ENCODE results near the gene LY6G6F.

LY6G6F gene

GRCh38 chr6:31730631-31731086 lies 24.0 kb downstream of the LY6G6F start:
- no peak overlapping the region for H3K9ac ChIP-seq (ENCODE audit: low read length)

DNA sequence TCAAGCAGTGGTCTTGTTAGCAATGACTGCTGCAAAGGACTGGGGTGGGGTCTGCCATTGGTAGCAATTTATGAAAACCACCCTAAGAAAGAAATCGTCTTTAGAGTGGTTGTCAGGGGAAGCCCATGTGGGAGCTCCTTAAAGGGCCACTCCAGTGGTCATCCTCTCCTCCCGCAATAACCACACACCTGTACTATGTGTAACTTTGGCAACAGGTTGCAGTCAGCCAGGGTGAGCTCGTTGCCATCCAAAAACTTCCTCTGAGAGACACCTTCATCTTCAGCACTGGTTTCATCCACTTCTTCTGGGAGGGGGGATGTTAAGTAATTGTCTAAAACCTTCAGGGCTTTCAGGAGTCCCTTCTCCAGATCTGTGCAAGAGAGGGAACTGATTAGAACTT lies 25.4 kb downstream of the LY6G6F start:
- no peak overlapping the region for H3K4me2 ChIP-seq (ENCODE audit: low read depth, low read length, poor library complexity, severe bottlenecking)
- TF ChIP-seq CTCF (IDR thresholded peaks at IDR 0.05; ENCODE audit: insufficient read depth, low read length, poor library complexity, severe bottlenecking): no peak
- peaks cover 32% of the 10 kb centered on the region for H3F3A ChIP-seq (ENCODE audit: insufficient read depth)
- no peak overlapping the region for H3K9ac ChIP-seq (ENCODE audit: low read length)
- peaks cover 18% of the 10 kb centered on the region; the same call in 1 of the 2 replicates for H3K36me3 ChIP-seq (ENCODE audit: low read length)
- H2AFZ ChIP-seq (ENCODE audit: low read depth, low read length, severe bottlenecking): no peak overlapping the region
- peaks cover 31% of the 10 kb centered on the region for H3K79me2 ChIP-seq (ENCODE audit: insufficient read depth, low read length)
- H3K27ac ChIP-seq (ENCODE audit: low read depth, low read length): peak overlapping the region; percentile 2; the same call in 1 of the 2 replicates
- H3K9me3 ChIP-seq (ENCODE audit: insufficient read depth, low read length): no peaks in the 10 kb centered on the region
- H4K20me1 ChIP-seq (ENCODE audit: low read depth, low read length): no peaks in the 10 kb centered on the region
- H3K9me2 ChIP-seq (replicated peaks; ENCODE audit: insufficient read depth, low read length): no peaks in the 10 kb centered on the region
- H3K27me3 ChIP-seq (ENCODE audit: low read length): no peaks in the 10 kb centered on the region
- no peak overlapping the region for H3K4me3 ChIP-seq (ENCODE audit: insufficient read depth, low read length, poor library complexity, severe bottlenecking)

More at GRCh38 chr6:31730631-31731086, 24.0 kb downstream of the LY6G6F start:
- peaks cover 18% of the 10 kb centered on the region; the same call in 1 of the 2 replicates for H3K36me3 ChIP-seq (ENCODE audit: low read length)
- H3K27me3 ChIP-seq (ENCODE audit: low read length): no peaks in the 10 kb centered on the region
- no peaks in the 10 kb centered on the region for H3K9me2 ChIP-seq (replicated peaks; ENCODE audit: insufficient read depth, low read length)
- H3K27ac ChIP-seq (ENCODE audit: low read depth, low read length): peak overlapping the region; percentile 6; the same call in 1 of the 2 replicates
- no peak overlapping the region for H3K4me3 ChIP-seq (ENCODE audit: insufficient read depth, low read length, poor library complexity, severe bottlenecking)
- peaks cover 17% of the 10 kb centered on the region for H3K79me2 ChIP-seq (ENCODE audit: insufficient read depth, low read length)
- no peak overlapping the region for H2AFZ ChIP-seq (ENCODE audit: low read depth, low read length, severe bottlenecking)
- H3F3A ChIP-seq (ENCODE audit: insufficient read depth): peaks cover 30% of the 10 kb centered on the region
- no peak overlapping the region for H3K4me2 ChIP-seq (ENCODE audit: low read depth, low read length, poor library complexity, severe bottlenecking)
- no peak for TF ChIP-seq CTCF (IDR thresholded peaks at IDR 0.05; ENCODE audit: insufficient read depth, low read length, poor library complexity, severe bottlenecking)
- TF ChIP-seq EZH2phosphoT487 (conservative IDR thresholded peaks at IDR 0.05; ENCODE audit: low read length): no peak
- H3K9me3 ChIP-seq (ENCODE audit: insufficient read depth, low read length): no peaks in the 10 kb centered on the region
- H4K20me1 ChIP-seq (ENCODE audit: low read depth, low read length): no peaks in the 10 kb centered on the region

GRCh38 chr6:31733734-31734133 lies 27.1 kb downstream of the LY6G6F start:
- no peaks in the 10 kb centered on the region for H3K9me2 ChIP-seq (replicated peaks; ENCODE audit: insufficient read depth, low read length)
- no peaks in the 10 kb centered on the region for H4K20me1 ChIP-seq (ENCODE audit: low read depth, low read length)
- H3K27me3 ChIP-seq (ENCODE audit: low read length): no peaks in the 10 kb centered on the region
- peaks cover 31% of the 10 kb centered on the region for H3K79me2 ChIP-seq (ENCODE audit: insufficient read depth, low read length)
- peak overlapping the region; percentile 64 for H3K4me2 ChIP-seq (ENCODE audit: low read depth, low read length, poor library complexity, severe bottlenecking)
- TF ChIP-seq CTCF (IDR thresholded peaks at IDR 0.05; ENCODE audit: insufficient read depth, low read length, poor library complexity, severe bottlenecking): no peak
- TF ChIP-seq EZH2phosphoT487 (conservative IDR thresholded peaks at IDR 0.05; ENCODE audit: low read length): no peak
- H3K9me3 ChIP-seq (ENCODE audit: insufficient read depth, low read length): no peaks in the 10 kb centered on the region
- H3F3A ChIP-seq (ENCODE audit: insufficient read depth): peaks cover 45% of the 10 kb centered on the region
- H3K36me3 ChIP-seq (ENCODE audit: low read length): peaks cover 18% of the 10 kb centered on the region; the same call in 1 of the 2 replicates
- peak overlapping the region; percentile 95; the same call in 1 of the 2 replicates for H3K27ac ChIP-seq (ENCODE audit: low read depth, low read length)
- H2AFZ ChIP-seq (ENCODE audit: low read depth, low read length, severe bottlenecking): no peak overlapping the region
- 0 out of 2 replicates have a peak overlapping the region, but pooled peaks have one; percentile 90 for H3K9ac ChIP-seq (ENCODE audit: low read length)
- H3K4me3 ChIP-seq (ENCODE audit: insufficient read depth, low read length, poor library complexity, severe bottlenecking): no peak overlapping the region
